Endometrial microvascular endothelial cells (primary cell): ENCODE data around the gene POLR2A. TPM values are rescaled to one million over a fixed set of nuclear protein-coding genes. Genes with fewer than 3 reads are reported as not detected.

Experiments
- in situ Hi-C: cut with HindIII; loops from 2 replicates; pipeline ENCODE4 v1.10.0; 2017; ENCODE audit warnings: low sequenced_read_pairs, low pct_unique_long_range_greater_than_20kb; ENCODE audit errors: inconsistent ontology term
- total RNA-seq: library from RNA; depleted of rRNA; stranded (reverse); fragments of >200 nt; gene quantifications from one replicate; pipeline ENCODE4 v1.2.3, GENCODE V29; 2015; ENCODE audit errors: inconsistent ontology term

The POLR2A gene
- total RNA-seq, 1 donor from 2014 or later: 40.6 TPM

DNA sequence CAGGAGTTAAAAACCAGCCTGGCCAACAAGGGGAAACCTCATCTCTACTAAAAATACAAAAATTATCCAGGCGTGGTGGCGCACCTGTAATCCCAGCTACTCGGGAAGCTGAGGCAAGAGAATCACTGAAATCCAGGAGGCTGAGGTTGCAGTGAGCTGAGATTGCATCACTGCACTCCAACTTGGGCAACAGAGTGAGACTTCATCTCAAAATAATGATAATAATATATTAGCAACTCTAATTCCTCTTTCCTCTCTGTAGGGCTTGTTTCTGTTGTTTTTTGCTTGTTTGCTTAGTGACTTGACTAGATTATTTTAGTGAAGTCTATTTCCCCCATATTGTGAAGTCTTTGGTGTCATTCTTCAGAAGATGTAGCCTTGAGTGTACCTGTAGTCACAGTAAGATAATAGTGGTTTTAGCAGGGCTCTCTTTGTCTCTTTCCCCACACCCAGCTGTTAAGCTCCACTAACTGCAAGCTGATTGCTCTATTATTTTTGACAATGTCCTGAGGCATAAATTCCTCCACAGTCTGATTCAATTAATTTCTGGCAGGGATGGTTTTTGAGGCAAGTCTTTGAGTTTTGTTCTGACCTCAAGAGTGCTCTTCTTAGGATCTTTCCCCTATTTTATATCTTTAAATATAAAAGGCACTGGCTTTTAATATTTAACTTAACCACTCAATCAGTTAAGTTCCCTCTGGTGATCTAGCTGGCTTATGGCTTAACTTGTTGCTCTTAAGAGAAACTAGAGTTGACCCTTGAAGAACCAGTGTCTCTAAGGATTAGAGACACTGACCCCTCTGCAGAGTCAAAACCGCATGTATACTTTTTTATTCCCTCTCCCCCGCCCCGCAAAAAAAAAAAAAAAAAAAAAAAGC is 46.1 kb downstream of the POLR2A start:
- in situ Hi-C loops: no loop called here

- in situ Hi-C loops: no loop called here
Observed at GRCh38 chr17:7538050-7538449, 53.9 kb downstream of the POLR2A start.

- in situ Hi-C loops: no loop called here
Observed at GRCh38 chr17:7538891-7539545, 54.9 kb downstream of the POLR2A start.

DNA sequence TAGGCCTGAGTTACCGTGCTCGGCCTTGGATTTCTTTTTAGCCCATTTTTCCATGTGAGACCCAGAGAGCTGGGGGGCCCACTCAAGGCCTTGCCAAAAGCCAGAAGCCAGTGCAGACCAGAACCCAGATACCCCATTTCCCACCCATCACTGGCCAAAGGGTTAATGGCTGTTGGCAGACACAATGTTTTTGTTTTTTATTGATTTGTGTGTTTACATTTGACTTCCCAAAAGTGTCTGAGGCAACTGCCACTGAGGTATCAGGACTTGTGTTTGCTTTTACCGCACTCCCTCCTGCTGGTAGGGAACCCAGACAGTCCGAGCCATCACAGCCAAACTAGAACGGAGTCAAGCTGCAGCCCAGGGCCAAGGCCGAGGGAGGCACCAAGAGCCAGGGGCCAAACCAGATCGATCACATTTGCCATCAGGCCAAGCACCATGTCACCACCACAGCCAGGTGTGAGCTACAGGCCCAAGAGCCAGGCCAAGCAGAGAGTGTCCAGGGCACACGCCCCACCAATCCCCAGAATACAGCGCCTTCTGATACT is 57.0 kb downstream of the POLR2A start:
- in situ Hi-C loops: no loop called here

GRCh38 chr17:7544911-7545310 is 60.7 kb downstream of the POLR2A start:
- in situ Hi-C loops: no loop called here

DNA sequence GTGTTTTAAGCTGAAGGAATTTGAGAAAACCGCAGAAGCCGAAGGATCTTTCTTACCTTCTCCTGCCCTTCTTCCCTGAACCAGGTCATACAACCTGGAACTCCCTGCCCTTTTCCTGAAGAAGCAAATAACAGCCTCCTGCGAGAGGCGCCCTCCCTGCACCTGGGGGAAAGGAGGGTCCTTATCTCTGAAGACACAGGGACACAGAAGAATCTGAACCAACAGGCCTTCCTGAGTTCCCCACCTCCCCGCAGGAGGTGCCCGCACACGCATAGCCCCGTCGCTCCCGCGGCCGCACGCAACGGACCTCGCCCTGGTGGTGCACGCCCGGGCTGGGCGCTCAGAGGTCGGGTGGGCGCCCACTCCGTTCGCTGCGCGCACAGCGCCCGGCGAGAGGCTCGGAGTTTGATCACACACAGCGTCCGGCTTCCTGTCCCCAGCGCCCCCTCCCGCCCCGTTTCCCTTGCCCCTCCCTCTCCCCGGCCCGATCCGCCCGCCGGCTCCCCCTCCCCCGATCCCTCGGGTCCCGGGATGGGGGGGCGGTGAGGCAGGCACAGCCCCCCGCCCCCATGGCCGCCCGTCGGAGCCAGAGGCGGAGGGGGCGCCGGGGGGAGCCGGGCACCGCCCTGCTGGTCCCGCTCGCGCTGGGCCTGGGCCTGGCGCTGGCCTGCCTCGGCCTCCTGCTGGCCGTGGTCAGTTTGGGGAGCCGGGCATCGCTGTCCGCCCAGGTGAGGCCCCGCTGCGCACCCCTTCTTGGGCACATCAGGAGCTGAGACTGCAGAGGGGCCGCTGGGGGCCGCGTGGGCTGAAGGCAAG is 64.6 kb downstream of the POLR2A start, which contains the start of gene TNFSF12:
TSS of gene TNFSF12 (plus strand) at position 474 of the 816 bp plus-strand sequence. CDS start at position 570, 96 bp downstream.
- in situ Hi-C loops: no loop called here

Other genes with a start within 250 kb of the POLR2A start
- gene DVL2, start 249.8 kb upstream of the POLR2A start, total RNA-seq: 31.8 TPM
- gene PHF23, start 244.9 kb upstream of the POLR2A start, total RNA-seq: 65.3 TPM
- 154 TPM for gene GABARAP, start 241.9 kb upstream of the POLR2A start, total RNA-seq
- 55.9 TPM for gene CTDNEP1, start 232.6 kb upstream of the POLR2A start, total RNA-seq
- gene ELP5, start 232.2 kb upstream of the POLR2A start, total RNA-seq: 46.6 TPM
- gene CLDN7, start 221.9 kb upstream of the POLR2A start, total RNA-seq: 16.4 TPM
- not detected for gene SLC2A4, start 202.6 kb upstream of the POLR2A start, total RNA-seq
- gene YBX2, start 189.7 kb upstream of the POLR2A start, total RNA-seq: not detected
- 666 TPM for gene EIF5A, start 176.7 kb upstream of the POLR2A start, total RNA-seq
- gene GPS2, start 169.0 kb upstream of the POLR2A start, total RNA-seq: 39.7 TPM
- gene NEURL4, start 155.0 kb upstream of the POLR2A start, total RNA-seq: 15.1 TPM
- gene ACAP1, start 147.8 kb upstream of the POLR2A start, total RNA-seq: not detected
- gene KCTD11, start 132.2 kb upstream of the POLR2A start, total RNA-seq: 7.8 TPM
- not detected for gene TMEM95, start 129.2 kb upstream of the POLR2A start, total RNA-seq
- not detected for gene TNK1, start 103.3 kb upstream of the POLR2A start, total RNA-seq
- gene PLSCR3, start 89.8 kb upstream of the POLR2A start, total RNA-seq: 55.8 TPM
- 109 TPM for gene TMEM256, start 80.3 kb upstream of the POLR2A start, total RNA-seq
- gene NLGN2, start 76.5 kb upstream of the POLR2A start, total RNA-seq: 3.4 TPM
- gene SPEM1, start 64.0 kb upstream of the POLR2A start, total RNA-seq: not detected
- gene SPEM2, start 58.8 kb upstream of the POLR2A start, total RNA-seq: not detected
- not detected for gene SPEM3, start 55.5 kb upstream of the POLR2A start, total RNA-seq
- 5.2 TPM for gene TMEM102, start 48.9 kb upstream of the POLR2A start, total RNA-seq
- not detected for gene FGF11, start 44.9 kb upstream of the POLR2A start, total RNA-seq
- 14.1 TPM for gene CHRNB1, start 39.3 kb upstream of the POLR2A start, total RNA-seq
- 23.1 TPM for gene ZBTB4, start 4.7 kb upstream of the POLR2A start, total RNA-seq
- not detected for gene SLC35G6, start 2.9 kb upstream of the POLR2A start, total RNA-seq
- 9.5 TPM for gene TNFSF12, start 64.7 kb downstream of the POLR2A start, total RNA-seq
- 2.1 TPM for gene TNFSF13, start 74.4 kb downstream of the POLR2A start, total RNA-seq
- 113 TPM for gene SENP3, start 77.6 kb downstream of the POLR2A start, total RNA-seq
- 22.9 TPM for gene CD68, start 95.3 kb downstream of the POLR2A start, total RNA-seq
- 328 TPM for gene MPDU1, start 99.5 kb downstream of the POLR2A start, total RNA-seq
- gene SOX15, start 105.7 kb downstream of the POLR2A start, total RNA-seq: not detected
- gene FXR2, start 130.5 kb downstream of the POLR2A start, total RNA-seq: 29.0 TPM
- gene SAT2, start 143.5 kb downstream of the POLR2A start, total RNA-seq: 48.7 TPM
- gene SHBG, start 145.8 kb downstream of the POLR2A start, total RNA-seq: not detected
- gene ATP1B2, start 166.6 kb downstream of the POLR2A start, total RNA-seq: not detected
- 57.6 TPM for gene TP53, start 203.1 kb downstream of the POLR2A start, total RNA-seq
- gene WRAP53, start 204.1 kb downstream of the POLR2A start, total RNA-seq: 24.4 TPM
- not detected for gene EFNB3, start 220.8 kb downstream of the POLR2A start, total RNA-seq
- gene DNAH2, start 233.4 kb downstream of the POLR2A start, total RNA-seq: 1.1 TPM